GM18507 (cell line): ENCODE measurements around the gene ACSL6.
"Not testable (repeated sequence)": the region's sequence is repeated elsewhere in the genome, so short reads cannot be mapped to it uniquely, and the experiment has no call there.

ENCODE experiments used
- DNase-seq: peaks from one replicate; pipeline ENCODE4 v3.0.0; 2011; ENCODE audit warnings: low read depth; ENCODE audit not compliant: insufficient read length; ENCODE audit errors: extremely low spot score
- FAIRE-seq: peaks from 2 replicates; lab custom pipeline; 2011; peaks lifted over from hg19 to GRCh38; lab: Jason Lieb, UNC

ACSL6 gene

DNA sequence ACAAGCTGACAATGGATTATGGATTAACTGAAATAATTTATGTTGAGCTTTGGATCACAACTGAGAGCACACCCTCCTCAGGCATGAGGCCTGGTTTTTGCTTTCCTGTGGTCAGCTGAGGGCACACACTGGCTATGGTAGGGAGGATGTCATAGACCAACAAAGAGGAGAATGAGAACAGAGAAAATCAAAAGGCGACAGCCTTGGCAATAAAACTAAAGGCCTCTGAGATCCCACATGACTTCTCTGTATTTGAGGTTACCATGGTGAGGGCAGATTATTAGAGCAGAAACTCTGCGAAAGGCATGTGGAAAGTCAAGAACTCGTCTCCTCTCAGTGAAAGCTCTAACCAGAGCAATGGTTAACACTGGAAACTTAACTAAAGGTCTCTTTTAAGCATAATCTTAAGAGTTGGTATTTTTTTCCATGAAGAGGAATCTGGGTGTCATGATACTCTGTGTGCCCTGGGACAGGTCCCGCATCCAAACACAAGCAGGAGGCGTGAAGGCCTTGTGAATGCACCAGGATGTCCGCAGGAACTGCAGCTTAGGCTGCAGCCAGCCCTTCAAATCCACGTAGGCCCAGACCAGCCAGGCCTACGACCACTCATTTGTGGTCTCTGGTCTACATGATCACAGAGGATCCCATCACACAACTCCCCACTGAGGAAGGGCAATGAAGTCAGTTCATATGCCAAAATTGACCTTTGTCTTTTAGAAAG is 53.6 kb downstream of the ACSL6 start:
- FAIRE-seq (no peak), DNase-seq (no peak)

DNA sequence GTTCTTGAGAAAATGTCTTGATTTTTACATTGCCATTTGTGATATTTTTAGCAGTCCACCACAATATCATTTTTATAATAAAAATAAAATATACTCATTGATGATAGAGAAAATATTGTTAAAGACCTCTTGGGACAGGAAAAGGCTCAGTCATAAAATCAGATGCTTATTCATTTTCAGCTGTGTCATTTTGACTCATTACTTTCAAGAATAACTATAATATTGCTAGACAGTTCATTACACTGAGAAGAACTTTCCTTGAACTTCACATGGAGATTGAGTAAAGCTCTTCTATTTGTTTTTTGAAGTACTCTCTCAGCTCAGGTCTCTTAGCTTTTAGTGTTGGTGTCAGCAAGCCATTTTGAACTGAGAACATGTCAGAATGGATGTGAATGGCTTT is 57.5 kb downstream of the ACSL6 start:
- no peak for DNase-seq
- FAIRE-seq, result no peak

DNA sequence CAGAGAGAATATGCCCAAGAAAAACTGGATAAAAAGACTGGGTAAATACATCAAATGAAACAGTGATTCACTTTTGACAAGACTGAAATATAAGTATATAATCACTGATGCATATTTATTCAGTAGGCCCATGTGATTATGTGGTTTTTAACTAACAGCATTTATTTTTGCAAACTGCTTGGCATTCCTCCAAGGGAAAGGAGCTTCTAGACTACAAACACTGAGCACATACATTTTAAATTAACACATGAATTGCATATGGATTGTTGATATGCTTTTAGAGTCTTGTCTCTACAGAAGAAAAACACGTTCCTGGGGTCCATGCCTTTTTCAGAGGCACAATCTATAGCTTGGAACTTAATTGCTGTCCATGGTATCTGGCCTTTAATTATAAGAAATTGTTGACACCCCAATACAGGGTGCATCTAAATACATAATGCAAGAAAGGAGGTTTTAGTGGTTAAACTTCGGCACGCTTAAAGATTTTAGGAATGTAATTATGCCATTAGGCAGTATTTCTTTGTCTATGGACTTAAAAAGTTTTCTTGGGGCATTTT is 59.1 kb downstream of the ACSL6 start:
- FAIRE-seq, result no peak
- no peak for DNase-seq

DNA sequence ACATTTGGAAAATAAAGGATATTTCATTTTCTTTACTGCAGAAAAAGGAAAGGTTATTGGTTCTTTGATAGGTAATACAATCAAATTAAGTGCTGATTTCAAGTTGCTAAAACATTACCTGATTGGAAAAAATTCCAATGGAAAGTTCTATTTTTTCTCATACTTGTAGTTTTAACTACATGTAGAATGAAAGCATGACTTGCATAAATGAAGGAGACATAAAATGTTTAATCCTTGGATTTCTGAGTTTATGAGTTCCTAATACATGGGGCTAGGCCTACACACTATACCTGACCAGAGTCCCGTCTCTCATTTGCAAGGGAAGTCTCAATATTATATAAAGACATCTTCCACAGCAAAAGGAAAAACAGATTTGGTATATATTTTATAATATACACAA is 60.8 kb downstream of the ACSL6 start:
- DNase-seq (no peak), FAIRE-seq (no peak)

DNA sequence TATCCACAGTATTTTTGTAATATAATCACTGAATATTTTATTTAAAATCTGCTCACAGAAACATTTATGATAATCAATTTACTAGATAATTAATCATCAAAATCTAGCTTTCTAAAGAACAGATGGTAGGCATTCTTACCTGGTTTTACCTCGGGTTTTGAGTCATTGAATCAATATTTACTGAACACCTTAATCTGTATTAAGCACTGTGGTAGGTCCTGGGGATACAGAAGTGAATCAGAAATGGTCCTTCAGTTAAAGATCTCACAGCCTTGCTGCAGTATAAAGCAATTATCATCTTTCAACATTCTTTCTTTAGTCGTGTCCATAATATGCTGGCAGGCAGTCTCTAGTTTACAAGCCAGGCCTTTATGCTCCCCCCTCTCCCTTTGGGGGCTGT is 64.0 kb downstream of the ACSL6 start:
- FAIRE-seq (no peak), DNase-seq (no peak)

DNA sequence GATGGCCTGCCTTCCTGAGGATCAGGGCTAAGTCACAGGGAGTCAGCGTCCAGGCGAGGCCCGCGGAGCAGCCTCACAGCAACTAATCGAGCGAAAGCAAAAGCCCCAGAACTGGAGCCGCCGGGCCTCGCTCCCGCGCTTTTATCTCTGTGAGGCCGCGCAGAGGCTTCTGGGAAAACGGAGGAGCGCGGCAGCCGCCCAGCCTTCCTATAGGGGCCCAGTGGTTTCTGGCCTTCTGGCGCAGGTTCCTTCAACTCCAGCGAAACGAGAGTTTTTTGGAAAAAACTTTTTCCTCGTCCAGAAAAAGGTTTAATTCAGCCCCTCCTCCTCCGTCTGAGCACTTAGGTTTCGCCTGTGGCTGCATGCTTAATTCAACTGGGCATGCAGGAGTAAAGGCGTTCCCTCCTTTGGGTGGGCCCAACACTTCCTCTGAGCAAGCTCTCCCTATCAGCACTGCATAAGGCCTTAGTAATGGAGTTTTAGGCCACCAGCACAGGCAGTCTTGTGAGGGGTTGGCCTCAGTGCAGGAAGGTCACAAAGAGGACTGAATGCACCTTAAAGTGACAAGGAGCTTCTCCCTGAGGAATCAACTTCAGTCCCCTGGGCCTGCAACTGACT is 65.8 kb downstream of the ACSL6 start, which contains the start of gene MEIKIN:
MEIKIN (minus strand) TSS at position 113 of the 618 bp plus-strand sequence. CDS start 158 bp downstream, outside the sequence.
- FAIRE-seq (no peak), DNase-seq (no peak)

DNA sequence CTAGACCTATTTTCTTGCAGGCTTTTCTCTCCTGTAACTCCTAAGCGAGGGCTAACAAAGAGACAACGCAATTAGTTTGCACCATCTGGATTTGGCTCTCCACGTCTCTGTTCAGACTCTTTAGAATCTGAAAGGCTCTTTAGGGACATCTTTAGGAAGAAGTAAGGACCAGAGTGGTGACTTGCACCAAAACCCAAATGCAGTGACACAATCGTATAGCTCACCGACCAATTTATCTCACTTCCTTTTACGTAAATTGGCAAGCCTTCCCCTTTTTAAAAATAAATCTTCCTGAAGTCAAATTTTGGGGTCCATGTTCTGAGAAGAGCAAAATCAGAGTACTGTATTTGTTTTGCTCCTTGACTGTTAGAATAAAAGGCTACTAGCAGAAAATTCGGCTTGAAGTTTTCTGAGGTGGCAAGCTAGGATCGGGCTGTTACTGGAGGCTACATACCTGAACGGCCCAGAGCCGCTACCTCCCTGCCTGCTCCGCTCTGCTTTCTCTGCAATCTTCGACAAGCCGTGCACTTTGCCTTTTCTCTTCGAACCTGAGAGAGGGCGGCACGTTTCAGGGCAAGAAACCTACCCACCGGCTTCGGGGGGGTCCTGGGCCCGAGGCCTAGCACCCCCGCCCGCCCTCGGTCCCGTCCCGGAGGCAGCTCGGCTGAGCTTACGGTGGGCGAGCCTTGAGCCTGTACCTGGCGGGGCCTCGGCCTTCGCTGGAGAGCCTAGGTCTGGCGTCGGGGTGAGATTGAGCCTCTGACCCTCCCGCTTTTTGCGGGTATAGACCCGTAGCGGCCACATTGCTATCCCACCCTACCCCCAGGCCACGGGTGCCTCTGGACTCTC is 66.5 kb downstream of the ACSL6 start:
- no peak for DNase-seq
- FAIRE-seq, result no peak

DNA sequence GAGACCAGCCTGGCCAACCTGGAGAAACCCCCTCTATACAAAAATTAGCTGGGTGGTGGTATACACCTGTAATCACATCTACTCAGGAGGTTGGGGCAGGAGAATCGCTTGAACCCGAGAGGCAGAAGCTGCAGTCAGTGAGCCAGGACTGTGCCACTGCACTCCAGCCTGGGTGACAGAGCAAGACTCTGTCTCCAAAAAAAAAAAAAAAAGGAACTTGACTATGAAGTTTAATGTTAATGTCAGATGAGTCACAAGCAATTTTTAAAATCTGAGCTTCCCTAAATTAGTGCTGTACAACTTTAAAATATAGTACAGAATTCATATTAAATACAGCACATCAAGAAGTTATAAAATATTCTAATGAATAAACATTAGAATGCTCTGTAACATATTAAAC is 67.5 kb downstream of the ACSL6 start:
- no peak for FAIRE-seq

DNA sequence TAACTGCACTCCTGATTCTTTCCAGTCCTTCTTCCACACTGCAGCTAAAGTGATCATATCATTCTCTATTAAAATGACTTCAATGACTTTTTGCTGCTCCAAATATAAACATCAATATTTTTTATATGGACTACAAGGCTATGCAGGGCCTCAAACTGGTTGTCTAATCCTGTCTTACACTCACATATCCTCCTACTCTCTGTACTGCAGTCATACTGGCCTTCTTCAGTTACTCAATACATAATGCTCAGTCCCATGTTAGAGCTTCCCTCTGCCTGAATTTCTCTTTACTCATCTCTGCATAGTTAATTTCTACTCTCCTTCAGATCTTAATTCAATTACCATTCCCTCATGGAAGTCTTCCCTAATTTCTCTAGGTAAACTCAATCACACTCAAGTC is 69.4 kb downstream of the ACSL6 start:
- DNase-seq, result no peak
- no peak for FAIRE-seq

More for the DNA sequence above, 67.5 kb downstream of the ACSL6 start:
- no peak for DNase-seq

DNA sequence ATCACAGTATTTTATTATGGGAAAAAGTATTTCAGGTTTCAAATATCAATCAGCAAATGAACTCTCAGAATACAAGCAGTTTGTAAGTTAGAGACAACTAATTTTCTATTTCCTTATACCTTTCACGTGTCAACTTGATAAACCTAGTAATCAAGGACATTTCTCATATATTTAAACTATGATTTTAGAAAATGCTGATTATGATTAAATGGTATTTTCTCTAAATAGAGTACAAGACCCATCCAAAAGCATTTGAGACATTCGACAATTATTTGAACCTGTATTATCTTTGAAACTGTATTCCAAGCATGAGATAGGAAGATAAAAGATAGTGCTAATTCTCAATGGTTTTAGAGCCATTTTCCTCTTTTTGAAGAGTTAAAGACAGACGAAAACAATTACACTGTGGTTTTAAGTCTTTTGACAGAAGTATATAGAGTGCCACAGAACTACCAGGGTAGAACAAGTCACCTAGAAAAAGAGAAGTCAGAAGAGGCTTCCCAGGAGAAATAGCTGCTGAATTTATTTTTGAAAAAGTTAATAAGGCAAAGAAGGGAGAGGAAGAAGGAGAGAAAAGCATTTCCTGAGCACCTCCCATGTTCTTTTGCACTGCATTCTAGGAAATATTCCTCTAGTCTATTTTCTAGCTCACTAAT is 71.6 kb downstream of the ACSL6 start:
- FAIRE-seq (no peak), DNase-seq (no peak)

DNA sequence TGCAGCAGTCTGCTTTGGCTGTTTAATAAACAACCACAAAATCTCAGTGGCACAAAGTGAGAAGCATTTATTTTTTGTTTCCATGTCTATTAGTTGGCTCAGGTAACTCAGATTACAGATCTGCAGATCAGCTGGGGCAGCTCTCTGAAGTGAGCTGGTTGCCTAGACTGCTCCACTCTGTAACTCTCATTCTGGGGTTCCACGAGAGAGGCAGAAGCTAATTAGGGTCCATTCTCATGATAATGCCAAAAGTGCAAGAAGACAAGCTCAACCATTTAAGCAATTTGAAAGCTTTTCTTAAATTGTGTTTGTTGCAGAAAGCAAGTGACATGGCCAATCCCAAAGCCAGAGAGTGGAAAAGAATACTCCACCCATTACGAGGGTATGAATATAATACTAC is 79.2 kb downstream of the ACSL6 start:
- DNase-seq, result no peak
- no peak for FAIRE-seq

DNA sequence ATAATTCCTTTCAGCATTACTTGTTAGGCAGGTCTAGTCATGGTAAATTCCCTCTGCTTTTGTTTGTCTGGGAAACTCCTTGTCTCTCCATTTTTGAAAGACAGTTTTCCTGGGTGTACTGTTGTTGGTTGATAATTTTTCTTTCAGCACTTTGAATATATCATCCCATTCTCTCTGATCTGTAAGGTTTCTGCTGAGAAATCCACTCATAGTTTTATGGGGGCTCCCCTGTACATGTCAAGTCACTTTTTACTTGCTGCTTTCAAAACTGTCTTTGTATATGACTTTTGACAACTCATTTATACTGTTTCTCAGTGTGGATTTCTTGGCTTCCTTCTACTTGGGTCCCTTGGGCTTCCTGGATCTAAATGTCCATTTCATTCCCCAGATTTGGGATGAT is 82.5 kb downstream of the ACSL6 start:
- DNase-seq (no peak), FAIRE-seq (no peak)

DNA sequence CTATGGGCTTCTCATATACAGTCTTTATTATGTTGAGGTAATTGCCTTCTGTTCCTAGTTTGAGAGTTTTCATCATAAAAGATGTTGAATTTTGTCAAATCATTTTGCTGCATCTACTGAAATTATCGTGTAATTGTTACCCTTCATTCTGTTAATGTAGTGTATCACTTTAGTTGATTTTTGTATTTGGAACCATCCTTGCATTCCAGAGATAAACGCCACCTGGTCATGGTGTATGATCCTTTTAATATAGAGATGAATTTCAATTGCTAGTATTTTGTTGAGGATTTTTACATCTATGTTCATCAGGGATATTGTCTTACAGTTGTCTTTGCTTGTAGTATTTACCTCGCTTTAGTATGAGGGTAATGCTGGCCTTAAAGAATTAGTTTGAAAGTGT is 85.3 kb downstream of the ACSL6 start:
- DNase-seq (no peak), FAIRE-seq (no peak)

DNA sequence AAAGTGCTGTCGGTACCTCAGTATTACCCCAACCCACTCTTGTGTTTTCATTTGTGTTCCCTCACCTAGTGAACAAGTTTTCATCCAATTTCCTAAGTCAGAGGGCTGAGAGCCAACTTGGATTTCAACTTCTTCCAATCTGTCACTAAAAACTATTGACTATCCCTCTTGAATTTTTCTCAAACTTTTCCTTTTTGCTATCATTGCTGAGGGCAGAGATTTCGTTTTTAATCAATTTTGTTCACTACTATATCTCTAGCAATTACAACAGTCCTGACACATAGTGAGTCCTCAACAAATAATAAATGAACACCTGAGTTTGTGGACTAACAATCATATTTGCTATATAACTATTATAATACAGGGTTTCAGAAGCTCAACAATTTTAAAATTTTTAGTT is 95.0 kb downstream of the ACSL6 start:
- FAIRE-seq (no peak), DNase-seq (no peak)

DNA sequence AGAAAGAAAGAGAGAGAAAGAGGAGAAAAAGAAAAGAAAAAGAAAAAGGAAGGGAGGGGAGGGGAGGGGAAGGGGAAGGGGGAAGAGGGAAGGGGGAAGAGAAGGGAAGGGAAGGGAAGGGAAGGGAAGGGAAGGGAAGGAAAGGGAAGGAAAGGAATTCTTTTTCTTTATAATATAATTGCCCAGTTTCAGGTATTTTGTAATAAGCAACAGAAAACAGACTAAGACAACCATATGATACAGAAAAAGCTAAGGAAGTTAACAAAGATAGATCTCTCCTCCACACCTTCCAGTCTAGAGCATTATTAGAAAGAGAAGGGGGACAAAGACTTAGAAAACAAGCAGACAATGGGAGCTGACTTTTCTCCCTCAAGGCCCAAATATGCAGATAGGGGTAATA is 97.0 kb downstream of the ACSL6 start:
- DNase-seq, result no peak
- FAIRE-seq, result no peak

DNA sequence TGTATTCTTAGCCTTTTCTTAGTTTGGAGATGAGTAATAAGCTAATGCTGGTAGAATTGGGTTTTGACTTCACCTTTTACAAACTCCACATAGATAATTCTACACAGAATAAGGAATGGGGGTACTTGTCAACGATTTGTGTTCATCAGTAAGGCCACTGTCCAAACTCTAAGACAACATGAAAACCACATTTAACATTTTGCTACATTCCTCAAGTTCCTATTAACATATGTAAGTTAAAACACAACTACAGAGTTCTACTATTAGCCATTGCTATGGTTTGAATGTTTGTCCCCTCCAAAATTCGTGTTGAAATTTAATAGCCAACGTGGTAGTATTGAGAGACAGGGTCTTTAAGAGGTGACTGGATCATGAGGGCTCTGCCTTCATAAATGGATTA is 97.9 kb downstream of the ACSL6 start:
- FAIRE-seq, result no peak
- DNase-seq, result no peak

DNA sequence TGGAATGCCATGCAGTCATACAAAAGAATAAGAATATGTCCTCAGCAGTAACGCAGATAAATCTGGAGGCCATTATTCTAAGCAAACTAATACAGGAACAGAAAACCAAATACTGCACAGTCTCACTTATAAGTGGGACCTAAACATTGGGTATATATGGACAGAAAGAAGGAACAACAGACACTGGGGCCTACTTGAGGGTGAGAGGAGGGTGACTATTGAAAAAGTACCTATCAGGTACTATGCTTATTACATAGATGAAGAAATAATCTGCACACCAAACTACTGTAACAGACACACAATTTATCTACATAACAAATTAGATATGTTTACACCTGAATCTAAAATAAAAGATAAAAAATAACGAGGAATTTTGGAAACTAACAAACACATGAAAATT is 104.8 kb downstream of the ACSL6 start:
- no peak for DNase-seq
- FAIRE-seq, result no peak

DNA sequence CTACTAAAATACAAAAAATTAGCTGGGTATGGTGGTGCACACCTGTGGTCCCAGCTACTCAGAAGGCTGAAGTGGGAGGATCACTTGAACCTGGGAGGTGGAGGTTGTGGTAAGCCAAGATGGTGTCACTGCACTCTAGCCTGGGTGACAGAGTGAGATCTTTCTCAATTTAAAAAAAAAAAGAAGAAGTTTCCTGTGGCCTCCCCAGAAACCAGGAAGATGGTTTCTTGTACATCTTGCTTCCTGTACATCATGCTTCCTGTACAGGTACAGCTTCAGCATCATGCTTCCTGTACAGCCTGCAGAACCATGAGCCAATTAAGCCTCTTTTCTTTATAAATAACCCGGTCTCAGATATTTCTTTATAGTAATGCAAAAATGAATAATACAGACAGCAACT is 109.2 kb downstream of the ACSL6 start:
- DNase-seq, FAIRE-seq: not testable (repeated sequence)
